ENCODE results near the gene TOPAZ1. TPM values are rescaled to one million over a fixed set of nuclear protein-coding genes. Genes with fewer than 3 reads are reported as not detected.

The TOPAZ1 gene
- total RNA-seq, 4 donors from 2014 or later: not detected

- H3K27me3 ChIP-seq: no peaks in the 10 kb centered on the region
- no peak for DNase-seq (ENCODE audit: low spot score in 2 of 2)
- no peak for TF ChIP-seq EP300 (IDR thresholded peaks at IDR 0.05)
- WGBS: 87% methylated on average over 1 of the region's 1 CpG
- no peak overlapping the region for H3K27ac ChIP-seq
- H3K36me3 ChIP-seq: peaks cover 9% of the 10 kb centered on the region
- no peaks in the 10 kb centered on the region for H3K4me1 ChIP-seq
- H3K4me3 ChIP-seq: no peak overlapping the region
- no peaks in the 10 kb centered on the region for H3K9me3 ChIP-seq
Measured at GRCh38 chr3:44365952-44366351, 124.3 kb downstream of the TOPAZ1 start.

GRCh38 chr3:44375450-44375849 is 133.8 kb downstream of the TOPAZ1 start:
- H3K4me3 ChIP-seq: no peak overlapping the region
- no peaks in the 10 kb centered on the region for H3K27me3 ChIP-seq
- H3K4me1 ChIP-seq: no peaks in the 10 kb centered on the region
- no peak for DNase-seq (ENCODE audit: low spot score in 2 of 2)
- no peak overlapping the region for H3K27ac ChIP-seq
- no peaks in the 10 kb centered on the region for H3K9me3 ChIP-seq
- TF ChIP-seq POLR2A (IDR thresholded peaks at IDR 0.05) (no peak), EP300 (IDR thresholded peaks at IDR 0.05) (no peak), CTCF (IDR thresholded peaks at IDR 0.05) (no peak), POLR2AphosphoS5 (IDR thresholded peaks at IDR 0.05) (no peak)
- peaks cover 10% of the 10 kb centered on the region for H3K36me3 ChIP-seq
- 95% methylated on average over 1 of the region's 1 CpG for WGBS

Other genes starting within 250 kb of the TOPAZ1 start
- 10 to 100 TPM; 23.3 to 26.9 (median 25.4) TPM for gene TCAIM, start 96.9 kb downstream of the TOPAZ1 start, total RNA-seq
- gene ZNF445, start 235.8 kb downstream of the TOPAZ1 start, total RNA-seq: 10 to 100 TPM in 1 of 4 donors, 1 to 10 TPM in 3; 5.7 to 19.8 (median 7.8) TPM

Data from suprapubic skin (tissue), 4 donors.